Measurements from ENCODE around the gene IDH3B.
"Not testable (repeated sequence)": the region's sequence is repeated elsewhere in the genome, so short reads cannot be mapped to it uniquely, and the experiment has no call there.

The IDH3B gene
- 52.5 to 62.3 (median 59.6) reads per million in 4 donors for total RNA-seq

DNA sequence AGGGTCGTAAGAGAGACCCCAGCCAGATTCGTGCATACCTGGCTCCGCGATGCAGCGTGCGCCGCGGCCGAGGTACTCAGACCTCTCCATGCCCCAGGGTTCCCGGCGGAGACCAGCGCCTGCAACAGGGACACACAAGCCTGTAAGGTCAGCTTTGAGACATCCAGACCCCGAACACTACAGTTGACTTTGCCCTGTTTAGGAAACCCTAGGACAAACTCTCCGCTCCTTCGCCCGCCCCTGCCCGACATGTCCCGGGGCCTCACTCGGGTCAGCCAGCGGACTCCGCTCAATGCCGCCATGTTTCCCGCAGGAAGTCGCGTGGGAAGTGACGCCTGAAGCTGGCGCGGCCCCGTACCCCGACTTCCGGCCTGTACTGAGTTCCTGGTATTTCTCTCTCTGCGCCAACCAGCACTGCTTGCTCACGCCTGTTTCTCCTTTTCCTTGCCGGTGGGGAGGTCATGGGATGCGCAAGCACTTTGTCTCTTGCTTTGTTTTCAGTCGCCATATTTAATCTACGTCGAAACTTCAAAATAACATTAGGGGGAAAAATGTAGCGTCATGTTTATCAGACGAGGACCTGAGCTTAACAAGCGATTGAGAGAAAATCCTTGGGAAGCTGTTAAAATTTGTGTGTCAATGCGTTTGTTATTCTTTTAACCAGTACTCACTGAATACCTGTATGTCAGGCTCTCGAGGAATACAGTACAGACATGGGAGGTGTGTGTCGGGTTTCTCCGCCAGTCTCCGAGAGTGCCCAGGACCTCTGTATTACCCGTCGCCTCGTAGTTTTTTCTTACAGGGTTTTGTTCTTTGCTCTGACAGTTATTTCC, at the start of gene IDH3B:
Gene IDH3B, minus strand, starts transcription at position 330 of the 833 bp plus-strand sequence. Its CDS starts 28 bp downstream, at position 302.
- DNase-seq = peak; percentile 79 to 92 (median 86)

DNA sequence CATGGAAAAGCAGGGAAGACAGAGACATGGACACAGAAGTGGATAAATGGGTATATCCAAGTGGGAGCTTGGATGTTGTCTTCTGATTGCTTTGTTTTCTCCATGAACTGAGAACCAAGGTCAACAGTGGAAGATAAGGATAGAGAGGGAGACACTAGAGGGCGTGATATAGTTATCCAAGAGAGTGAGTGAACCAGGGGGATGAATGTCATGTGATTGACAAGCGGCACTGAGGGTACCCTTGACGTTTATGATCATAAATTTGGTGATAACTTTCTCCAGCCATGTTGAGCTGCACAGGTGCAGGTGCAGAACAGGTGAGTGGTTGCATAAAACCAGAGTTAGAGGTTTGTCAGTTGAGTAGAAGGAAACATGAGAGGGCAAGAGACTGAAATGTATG, 49.3 kb upstream of the IDH3B start:
- DNase-seq = no peak

- DNase-seq = no peak
These were observed 45.4 kb upstream of the IDH3B start for GRCh38 chr20:2709205-2709981.

DNA sequence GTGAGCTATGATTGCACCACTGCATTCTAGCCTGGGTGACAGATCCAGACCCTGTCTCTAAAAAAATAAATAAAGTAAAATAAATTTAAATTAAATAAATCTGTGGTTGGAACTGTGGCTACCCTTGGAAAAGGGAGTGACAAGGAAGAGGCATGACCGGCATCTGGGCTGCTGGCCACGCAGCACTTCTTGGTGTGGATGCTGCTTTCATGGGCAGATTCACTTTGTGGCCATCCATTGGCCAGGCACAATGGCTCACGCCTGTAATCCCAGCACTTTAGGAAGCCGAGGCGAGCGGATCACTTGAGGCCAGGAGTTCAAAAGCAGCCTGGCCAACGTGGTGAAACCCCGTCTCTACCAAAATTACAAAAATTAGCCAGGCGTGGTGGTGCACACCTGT, 44.6 kb upstream of the IDH3B start:
- DNase-seq = no peak

GRCh38 chr20:2708073-2708415, 44.0 kb upstream of the IDH3B start:
- DNase-seq = no peak

GRCh38 chr20:2707353-2708072, 43.5 kb upstream of the IDH3B start:
- no peak for DNase-seq

GRCh38 chr20:2706688-2707352, 42.8 kb upstream of the IDH3B start:
- DNase-seq = peak in 1 of 5 donors; percentile 49

- no peak for DNase-seq
These were observed 42.1 kb upstream of the IDH3B start for GRCh38 chr20:2705931-2706645.

- no peak for DNase-seq
These were observed 39.9 kb upstream of the IDH3B start for GRCh38 chr20:2703716-2704475.

DNA sequence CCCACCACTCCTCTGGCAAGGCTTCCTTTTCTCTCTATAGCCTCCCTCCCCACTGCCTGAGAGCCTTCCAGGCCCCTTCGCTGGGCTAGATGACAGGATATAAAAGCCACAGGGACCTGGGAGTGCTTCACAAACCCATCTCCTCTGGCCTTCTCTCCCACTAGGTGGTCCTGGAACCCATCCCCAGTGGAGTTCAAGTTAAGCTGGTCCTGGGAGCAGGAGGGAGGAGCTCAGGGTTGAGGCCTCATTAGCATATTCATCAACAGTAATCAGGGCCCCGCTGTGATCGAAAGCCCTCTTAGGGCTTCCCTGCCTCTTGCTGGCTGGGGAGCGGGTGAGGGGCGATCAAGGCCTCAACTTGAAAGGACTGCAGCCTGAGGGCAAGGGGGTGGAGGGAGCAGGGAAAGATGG, 37.7 kb upstream of the IDH3B start:
- DNase-seq = no peak

DNA sequence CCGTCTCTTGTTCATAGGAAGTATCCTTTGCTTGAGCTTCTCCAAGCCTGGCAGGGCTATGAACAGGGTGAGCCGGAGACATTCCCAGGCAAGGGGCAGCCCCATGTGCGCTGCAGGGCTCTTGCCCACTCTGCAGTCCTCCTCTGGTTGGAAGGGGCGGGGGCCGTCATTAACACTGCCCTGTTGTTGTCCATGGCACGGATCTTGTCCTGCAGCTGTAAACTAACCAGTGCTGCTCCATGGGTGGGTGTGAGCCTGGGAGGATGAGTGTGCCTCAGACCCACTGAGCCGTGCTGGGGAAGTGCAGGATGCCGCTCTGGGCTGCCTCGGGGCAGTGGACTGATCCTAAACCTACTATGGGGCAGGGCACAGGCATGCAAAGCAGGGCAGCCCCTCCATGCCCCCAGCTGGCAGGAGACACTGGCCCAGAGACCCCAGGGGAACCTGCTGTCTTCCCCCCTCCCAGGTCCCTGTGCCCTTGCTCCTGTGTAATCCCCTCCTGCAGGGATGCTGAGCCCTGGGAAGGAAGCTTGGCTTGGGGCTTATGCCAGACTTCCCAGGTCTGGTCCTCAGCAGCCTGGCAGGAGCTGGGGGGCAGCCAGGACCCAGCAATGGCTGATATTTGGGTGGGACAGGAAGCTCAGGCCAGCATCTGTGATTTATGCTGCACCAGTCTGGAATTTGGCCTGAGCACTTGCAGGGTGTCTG, 37.1 kb upstream of the IDH3B start:
- no peak for DNase-seq

GRCh38 chr20:2699775-2700413, 35.9 kb upstream of the IDH3B start:
- DNase-seq = no peak

- DNase-seq = no peak
These were observed 34.9 kb upstream of the IDH3B start for GRCh38 chr20:2698912-2699311.

GRCh38 chr20:2698186-2698817, 34.3 kb upstream of the IDH3B start:
- DNase-seq = no peak

DNA sequence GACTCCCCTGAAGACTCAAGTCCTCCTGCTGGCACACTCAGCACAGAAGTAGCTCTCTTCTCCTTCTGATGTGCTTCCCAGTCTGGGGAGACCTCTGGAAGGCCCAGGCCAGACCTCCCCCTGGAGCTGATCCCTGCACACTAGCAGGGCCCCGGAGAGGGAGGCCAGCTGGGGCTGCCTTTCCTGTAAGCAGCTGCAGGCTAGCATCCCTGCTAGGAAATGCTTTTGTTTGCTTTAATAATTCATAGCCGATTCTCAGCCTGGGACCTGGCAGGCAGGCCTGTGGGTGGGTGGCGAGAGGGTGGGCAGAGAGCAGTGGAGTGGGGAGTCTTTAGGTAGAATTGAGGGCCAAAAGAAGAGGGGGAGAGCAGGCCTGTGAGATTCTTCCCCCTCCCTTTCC, 33.8 kb upstream of the IDH3B start:
- no peak for DNase-seq

- no peak for DNase-seq
These were observed 32.6 kb upstream of the IDH3B start for GRCh38 chr20:2696646-2697045.

DNA sequence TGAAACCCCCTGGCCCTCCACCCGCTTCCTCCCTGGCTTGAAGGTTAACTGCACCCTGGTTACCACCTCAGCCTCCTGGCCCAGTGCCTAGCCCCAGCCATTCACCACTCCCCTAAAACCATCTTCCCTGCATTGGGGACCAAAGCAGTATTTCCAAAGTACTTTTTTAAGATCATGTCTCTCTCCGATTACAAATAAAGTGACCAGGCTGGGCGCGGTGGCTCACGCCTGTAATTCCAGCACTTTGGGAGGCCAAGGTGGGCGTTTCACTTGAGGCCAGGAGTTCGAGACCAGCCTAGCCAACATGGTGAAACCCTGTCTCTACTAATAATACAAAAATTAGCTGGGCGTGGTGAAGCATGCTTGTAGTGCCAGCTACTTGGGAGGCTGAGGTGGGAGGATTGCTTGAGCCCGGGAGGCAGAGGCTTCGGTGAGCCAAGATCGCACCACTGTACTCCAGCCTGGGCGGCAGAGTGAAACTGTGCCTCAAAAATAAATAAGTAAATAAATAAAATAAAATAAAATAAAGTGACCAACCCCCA, 32.0 kb upstream of the IDH3B start:
- not testable (repeated sequence) for DNase-seq

GRCh38 chr20:2695206-2695983, 31.4 kb upstream of the IDH3B start:
- no peak for DNase-seq
